VCaP (cell line): ENCODE results near the gene CORO2B.

Experiments
- H3K27ac ChIP-seq: fragments of 450-650 bp; 2 replicates; pipeline ENCODE4 v1.5.1; 2017
- TF ChIP-seq, protein P1 (sequence below): fragments of 450-650 bp; conservative IDR thresholded peaks from 2 replicates; pipeline ENCODE4 v1.5.1; 2017; ENCODE audit warnings: mild to moderate bottlenecking, moderate library complexity

CORO2B gene

GRCh38 chr15:68732451-68732850 lies 153.7 kb downstream of the CORO2B start:
- TF ChIP-seq, protein P1, sequence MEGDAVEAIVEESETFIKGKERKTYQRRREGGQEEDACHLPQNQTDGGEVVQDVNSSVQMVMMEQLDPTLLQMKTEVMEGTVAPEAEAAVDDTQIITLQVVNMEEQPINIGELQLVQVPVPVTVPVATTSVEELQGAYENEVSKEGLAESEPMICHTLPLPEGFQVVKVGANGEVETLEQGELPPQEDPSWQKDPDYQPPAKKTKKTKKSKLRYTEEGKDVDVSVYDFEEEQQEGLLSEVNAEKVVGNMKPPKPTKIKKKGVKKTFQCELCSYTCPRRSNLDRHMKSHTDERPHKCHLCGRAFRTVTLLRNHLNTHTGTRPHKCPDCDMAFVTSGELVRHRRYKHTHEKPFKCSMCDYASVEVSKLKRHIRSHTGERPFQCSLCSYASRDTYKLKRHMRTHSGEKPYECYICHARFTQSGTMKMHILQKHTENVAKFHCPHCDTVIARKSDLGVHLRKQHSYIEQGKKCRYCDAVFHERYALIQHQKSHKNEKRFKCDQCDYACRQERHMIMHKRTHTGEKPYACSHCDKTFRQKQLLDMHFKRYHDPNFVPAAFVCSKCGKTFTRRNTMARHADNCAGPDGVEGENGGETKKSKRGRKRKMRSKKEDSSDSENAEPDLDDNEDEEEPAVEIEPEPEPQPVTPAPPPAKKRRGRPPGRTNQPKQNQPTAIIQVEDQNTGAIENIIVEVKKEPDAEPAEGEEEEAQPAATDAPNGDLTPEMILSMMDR = no peak
- H3K27ac ChIP-seq = no peak overlapping the region

DNA sequence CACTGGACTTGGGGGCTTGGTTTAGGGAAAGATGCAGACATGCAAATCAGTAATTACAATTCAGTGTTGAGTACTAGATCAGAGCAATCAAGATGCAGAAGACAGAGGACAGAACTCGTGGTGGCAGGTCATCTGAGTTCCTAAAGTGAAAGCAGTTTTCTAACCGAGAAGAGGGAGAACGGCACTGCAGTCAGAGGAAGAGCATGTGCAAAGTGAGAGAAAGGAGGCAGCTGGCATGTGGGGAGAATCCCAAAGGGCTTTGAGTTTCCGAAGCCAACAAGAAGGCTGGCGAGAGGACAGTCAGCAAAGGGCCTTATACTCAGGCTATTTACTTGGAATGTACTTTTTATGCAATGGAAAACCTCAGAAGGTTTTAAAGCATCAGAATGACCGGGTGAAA lies 154.9 kb downstream of the CORO2B start:
- TF ChIP-seq, protein P1 = no peak

GRCh38 chr15:68734352-68734751 lies 155.6 kb downstream of the CORO2B start:
- TF ChIP-seq, protein P1 = no peak
- no peak overlapping the region for H3K27ac ChIP-seq

More for the DNA sequence above, 154.9 kb downstream of the CORO2B start:
- no peak overlapping the region for H3K27ac ChIP-seq

- H3K27ac ChIP-seq = no peak overlapping the region
- TF ChIP-seq, protein P1 = no peak
Measured at GRCh38 chr15:68734881-68735280, 156.1 kb downstream of the CORO2B start.

DNA sequence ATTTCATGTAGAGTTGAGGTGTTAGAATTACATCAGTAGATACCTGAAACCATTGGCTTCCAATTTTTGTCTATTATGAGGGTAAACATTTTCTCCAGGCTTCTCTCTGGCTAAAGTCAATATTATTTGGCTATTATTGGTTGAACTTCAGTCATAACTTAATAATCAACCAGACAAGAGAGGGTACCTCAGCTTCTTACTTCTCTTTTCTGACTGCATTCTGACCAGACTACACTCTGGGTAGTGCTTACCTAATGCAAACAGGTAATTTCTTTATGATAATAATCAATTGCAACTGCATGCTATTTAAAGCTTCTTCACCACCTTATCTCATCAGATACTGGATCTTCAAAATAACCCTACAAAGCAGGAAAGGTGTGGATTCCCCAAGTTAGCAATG lies 156.8 kb downstream of the CORO2B start:
- TF ChIP-seq, protein P1 = no peak
- no peak overlapping the region for H3K27ac ChIP-seq

DNA sequence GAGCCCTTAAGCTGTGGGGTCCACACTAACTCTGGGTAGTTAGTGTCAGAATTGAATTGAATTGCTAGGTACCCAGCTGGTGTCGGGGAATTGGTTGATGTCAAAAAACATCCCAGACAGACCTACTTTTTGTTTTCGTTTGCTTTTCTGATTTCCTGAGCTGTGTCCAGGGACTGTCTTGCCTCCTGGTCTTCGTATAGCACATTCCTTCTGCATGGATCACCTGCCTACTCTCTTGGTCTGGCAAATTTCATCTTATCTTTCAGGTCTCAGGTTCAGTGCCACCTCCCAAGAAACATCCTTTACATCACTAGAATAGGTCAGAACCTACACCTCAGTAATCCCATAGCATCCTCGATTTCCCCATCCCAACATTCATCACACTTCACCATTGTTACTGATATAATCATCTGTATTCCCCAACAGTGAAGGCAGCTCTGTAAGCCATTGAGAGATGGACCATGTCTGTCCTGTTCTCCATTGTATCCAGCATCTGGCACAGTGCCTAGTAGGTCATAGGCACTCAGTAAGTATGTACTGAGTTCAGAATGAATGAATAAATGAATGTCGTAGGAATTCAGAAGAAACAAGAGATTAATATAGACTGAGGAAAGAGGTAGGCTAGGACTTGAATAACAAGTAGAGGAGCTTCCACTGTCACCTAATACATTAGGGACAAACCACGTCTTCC lies 160.7 kb downstream of the CORO2B start:
- no peak overlapping the region for H3K27ac ChIP-seq
- TF ChIP-seq, protein P1 = no peak

GRCh38 chr15:68743256-68743655 lies 164.5 kb downstream of the CORO2B start:
- H3K27ac ChIP-seq = no peak overlapping the region
- TF ChIP-seq, protein P1 = no peak
